Measurements from ENCODE around the gene GATA6.
"Not testable (repeated sequence)": the region's sequence is repeated elsewhere in the genome, so short reads cannot be mapped to it uniquely, and the experiment has no call there.

The GATA6 gene

GRCh38 chr18:22182884-22183697 lies 13.7 kb downstream of the GATA6 start:
- no peak for DNase-seq (ENCODE audit: low spot score)

GRCh38 chr18:22183698-22184170 lies 14.3 kb downstream of the GATA6 start:
- no peak for DNase-seq (ENCODE audit: low spot score)

- not testable (repeated sequence) for DNase-seq (ENCODE audit: low spot score)
These were observed 15.2 kb downstream of the GATA6 start for GRCh38 chr18:22184573-22184972.

DNA sequence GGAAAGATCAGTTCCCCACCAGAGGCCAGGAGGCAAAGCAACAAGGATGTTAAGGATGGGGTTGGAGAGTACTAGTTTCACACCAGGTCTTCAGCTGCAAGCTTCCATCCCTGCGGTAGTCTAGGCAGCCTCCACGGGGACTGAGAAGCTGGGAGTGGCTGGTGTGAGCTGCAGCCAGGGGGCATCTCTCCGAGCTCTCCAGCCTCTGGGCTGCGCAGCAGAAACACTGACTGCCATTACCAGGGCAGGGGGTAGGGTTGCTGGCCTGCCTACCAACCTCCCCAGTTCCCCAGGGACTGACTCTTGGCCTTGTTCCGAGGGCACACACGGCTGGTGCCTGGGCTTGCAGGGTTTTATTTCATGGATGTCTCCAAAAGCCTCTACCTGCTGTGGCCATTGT lies 15.9 kb downstream of the GATA6 start:
- no peak for DNase-seq (ENCODE audit: low spot score)

DNA sequence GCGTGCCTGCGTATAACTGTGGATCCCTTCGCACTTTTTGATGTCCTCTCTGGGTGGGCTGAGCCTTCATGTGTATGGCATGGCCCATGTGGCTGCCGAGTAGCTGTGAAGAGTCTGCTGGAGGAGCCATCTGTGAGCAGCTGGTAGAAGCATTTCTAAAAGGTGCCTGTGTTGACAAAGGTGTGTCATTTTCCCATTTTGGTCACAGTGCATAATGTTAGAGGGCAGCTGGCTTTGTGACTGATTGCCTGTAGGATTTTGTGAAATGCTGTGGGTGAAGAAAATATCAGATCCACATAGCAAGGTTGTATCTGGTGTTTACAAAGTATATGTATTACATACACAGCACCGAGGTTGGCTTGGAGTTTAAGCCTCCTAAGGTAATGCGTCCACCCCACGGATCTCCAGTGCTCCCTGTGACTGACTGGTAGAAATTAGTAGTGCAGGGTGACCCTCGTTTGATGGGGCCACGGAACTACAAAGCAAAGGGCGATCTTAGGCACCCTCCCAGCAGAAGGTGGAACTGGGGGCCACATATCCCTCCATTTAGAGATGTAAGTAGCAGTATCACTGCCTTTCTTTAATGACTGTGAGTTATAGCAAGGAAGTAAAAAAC lies 16.5 kb downstream of the GATA6 start:
- no peak for DNase-seq (ENCODE audit: low spot score)

- DNase-seq (ENCODE audit: low spot score) = no peak
These were observed 17.1 kb downstream of the GATA6 start for GRCh38 chr18:22186484-22186971.

DNA sequence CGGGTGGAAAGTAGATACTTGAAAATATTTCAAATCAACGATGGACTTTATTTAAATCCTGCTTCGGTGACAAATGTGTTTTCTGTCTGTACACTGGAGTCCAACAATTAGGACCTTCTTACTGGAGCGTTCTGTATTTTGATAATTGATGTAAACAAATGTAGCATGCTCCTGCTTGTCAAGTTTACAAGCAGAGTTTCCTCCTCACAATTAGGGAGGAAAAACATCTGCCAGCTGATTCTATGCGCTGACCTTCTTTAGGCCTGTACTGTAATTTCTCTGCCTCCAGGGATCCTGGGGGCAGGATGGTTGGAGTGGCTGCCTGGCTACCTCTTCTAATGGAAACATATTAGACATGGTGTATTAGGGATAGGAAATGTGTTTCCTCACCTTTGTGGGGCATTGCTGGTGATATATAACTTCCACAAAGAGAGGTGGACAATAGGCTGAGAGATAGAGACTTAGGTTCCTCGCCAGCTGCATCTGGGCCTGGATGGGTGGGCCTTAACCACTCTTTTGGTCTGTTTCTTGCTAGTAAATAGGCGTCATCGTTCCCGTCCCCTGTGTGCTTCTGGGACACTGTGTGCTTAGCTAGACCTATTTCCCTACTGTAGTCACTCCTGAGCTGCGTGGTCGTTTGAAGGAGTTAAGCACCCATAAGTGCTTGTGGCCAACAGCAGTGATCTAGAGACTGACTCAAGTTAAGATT lies 19.3 kb downstream of the GATA6 start:
- DNase-seq (ENCODE audit: low spot score) = no peak

- DNase-seq (ENCODE audit: low spot score) = no peak
These were observed 20.2 kb downstream of the GATA6 start for GRCh38 chr18:22189449-22190166.

DNA sequence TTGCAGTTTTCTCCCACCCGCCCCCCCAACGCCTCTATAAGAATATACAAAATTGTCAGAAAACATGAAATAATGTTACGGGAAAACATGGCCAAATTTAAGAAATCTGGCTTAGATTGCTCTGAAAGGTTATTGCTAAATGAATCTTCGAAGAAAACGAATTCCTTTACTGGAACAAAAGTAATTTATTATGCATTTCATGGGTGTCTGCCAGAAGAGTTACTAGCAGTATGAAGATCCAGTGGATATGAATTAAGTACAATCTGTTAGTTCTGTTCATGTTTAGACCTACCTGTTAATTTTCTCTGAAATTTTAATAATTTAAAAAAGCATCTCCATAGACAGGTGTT lies 21.9 kb downstream of the GATA6 start:
- no peak for DNase-seq (ENCODE audit: low spot score)

- no peak for DNase-seq (ENCODE audit: low spot score)
These were observed 22.5 kb downstream of the GATA6 start for GRCh38 chr18:22191923-22192322.

GRCh38 chr18:22193466-22193865 lies 24.1 kb downstream of the GATA6 start:
- no peak for DNase-seq (ENCODE audit: low spot score)

GRCh38 chr18:22194151-22194598 lies 24.8 kb downstream of the GATA6 start:
- DNase-seq (ENCODE audit: low spot score) = no peak

GRCh38 chr18:22195052-22195451 lies 25.7 kb downstream of the GATA6 start:
- no peak for DNase-seq (ENCODE audit: low spot score)

GRCh38 chr18:22196943-22197342 lies 27.6 kb downstream of the GATA6 start:
- DNase-seq (ENCODE audit: low spot score) = not testable (repeated sequence)

- DNase-seq (ENCODE audit: low spot score) = no peak
These were observed 28.3 kb downstream of the GATA6 start for GRCh38 chr18:22197668-22198067.

- DNase-seq (ENCODE audit: low spot score) = no peak
These were observed 28.8 kb downstream of the GATA6 start for GRCh38 chr18:22198163-22198562.

DNA sequence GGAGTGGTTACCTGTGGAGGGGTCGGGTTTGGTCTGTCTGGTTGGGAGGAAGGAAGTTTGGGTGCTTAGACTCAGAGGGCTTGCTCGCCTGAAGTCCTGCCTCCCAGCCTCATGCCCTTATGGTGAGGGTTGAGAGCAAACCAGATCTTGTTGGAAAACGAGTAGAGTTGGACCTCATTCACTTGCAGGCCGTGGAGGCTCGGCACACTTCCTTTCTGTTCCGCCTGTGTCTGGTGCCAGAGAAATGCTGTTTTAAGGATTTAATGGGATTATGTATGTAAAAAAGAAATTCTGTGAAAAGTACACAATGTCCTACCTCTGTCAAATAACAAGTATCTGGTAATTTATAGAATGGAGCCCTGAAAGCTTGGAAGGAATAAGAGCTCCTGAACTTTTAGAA lies 29.6 kb downstream of the GATA6 start:
- no peak for DNase-seq (ENCODE audit: low spot score)

GRCh38 chr18:22200611-22201225 lies 31.3 kb downstream of the GATA6 start:
- DNase-seq (ENCODE audit: low spot score) = no peak

DNA sequence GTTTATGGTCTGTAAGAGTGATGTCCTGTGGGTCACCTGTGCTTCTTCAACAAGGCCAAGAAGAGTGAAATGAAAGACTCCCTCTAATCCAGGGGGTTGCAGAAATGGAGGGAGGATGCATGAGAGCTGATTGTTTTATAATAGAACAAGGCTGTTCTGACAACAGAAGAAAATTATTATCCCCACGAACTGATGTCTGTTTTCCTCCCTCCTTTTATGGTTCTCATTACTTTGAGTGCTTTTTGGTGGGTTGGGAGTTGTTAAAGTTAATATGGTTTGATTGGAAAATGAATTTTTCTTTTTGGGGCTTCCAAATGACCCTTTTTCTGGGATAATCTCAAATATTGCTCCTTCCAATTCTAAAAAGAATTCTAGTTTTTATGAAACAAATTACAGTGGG lies 33.6 kb downstream of the GATA6 start:
- DNase-seq (ENCODE audit: low spot score) = no peak

- no peak for DNase-seq (ENCODE audit: low spot score)
These were observed 34.3 kb downstream of the GATA6 start for GRCh38 chr18:22203536-22204213.

- no peak for DNase-seq (ENCODE audit: low spot score)
These were observed 34.8 kb downstream of the GATA6 start for GRCh38 chr18:22204214-22204536.
